Activated CD4-positive, alpha-beta T cell treated with anti-CD3 and anti-CD28 coated beads for 36 hours (primary cell): ENCODE measurements around the gene KIAA0753. TPM values are rescaled to one million over a fixed set of nuclear protein-coding genes. Genes with fewer than 3 reads are reported as not detected.

Experiments used
- ATAC-seq: fragments of 200-7000 bp; cut with Tn5 transposase; one replicate; pipeline ENCODE4 v1.10.0; 2021; ENCODE audit warnings: mild to moderate bottlenecking, moderate library complexity
- CTCF ChIA-PET: fragments of 350-600 bp; sonication (Branson Sonifier 250); formaldehyde crosslinking; loops from one replicate; lab custom pipeline; 2021; ENCODE audit warnings: antibody characterized with exemption; lab: Charles Lee
- POLR2A ChIA-PET: fragments of 350-600 bp; sonication (Branson Sonifier 250); formaldehyde crosslinking; loops from one replicate; lab custom pipeline; 2021; ENCODE audit warnings: antibody characterized with exemption, inconsistent platforms; lab: Charles Lee
- DNase-seq: peaks from one replicate; pipeline ENCODE4 v3.0.0-alpha.2; 2020
- H3K27ac Mint-ChIP-seq: one replicate; pipeline ENCODE4 v1.8.0; 2021; ENCODE audit warnings: mixed read lengths
- H3K27me3 Mint-ChIP-seq: one replicate; pipeline ENCODE4 v1.8.0; 2021; ENCODE audit warnings: mixed read lengths
- H3K36me3 Mint-ChIP-seq: one replicate; pipeline ENCODE4 v1.8.0; 2021; ENCODE audit warnings: low read depth, mixed read lengths
- H3K4me1 Mint-ChIP-seq: one replicate; pipeline ENCODE4 v1.8.0; 2021; ENCODE audit warnings: mixed read lengths
- H3K4me3 Mint-ChIP-seq: one replicate; pipeline ENCODE4 v1.8.0; 2021; ENCODE audit warnings: mild to moderate bottlenecking, moderate library complexity, mixed read lengths
- H3K9me3 Mint-ChIP-seq: one replicate; pipeline ENCODE4 v1.8.0; 2021; ENCODE audit warnings: low read depth, mixed read lengths
- intact Hi-C, 2 experiments: fragments of 100-400 bp; cut with DNase I in 1 of 2; cut with micrococcal nuclease in 1 of 2; formaldehyde crosslinking; loops; one replicate each; pipeline versions ENCODE4 v1.14.2 to v1.15.1; 2022 to 2024; cut with DNase I, micrococcal nuclease
- total RNA-seq, 2 experiments: library from RNA; stranded (reverse); gene quantifications; one replicate each; pipeline ENCODE4 v1.2.3, GENCODE V29; 2021

KIAA0753 gene
- total RNA-seq, 2 experiments from 2014 or later, result 17.1 to 24.9 TPM

GRCh38 chr17:6630390-6630789 lies 10.1 kb downstream of the KIAA0753 start:
- no peak overlapping the region for H3K27ac Mint-ChIP-seq
- CTCF ChIA-PET, result interaction anchor here (0.6 kb wide), 1 partner anchor 277 kb away, joined by 3 read pairs; no protein-coding TSS in a partner anchor

GRCh38 chr17:6627019-6627418 lies 13.5 kb downstream of the KIAA0753 start:
- ChIA-PET POLR2A (no interaction called here), CTCF (interaction anchor here (0.6 kb wide), 1 partner anchor 40 kb away, joined by 3 read pairs; no protein-coding TSS in a partner anchor)
- peaks cover 44% of the 10 kb centered on the region for H3K36me3 Mint-ChIP-seq
- no peaks in the 10 kb centered on the region for H3K27me3 Mint-ChIP-seq
- H3K27ac Mint-ChIP-seq, result no peak overlapping the region
- ATAC-seq (no peak), DNase-seq (no peak)
- intact Hi-C loops, result no loop called here
- peaks cover 8% of the 10 kb centered on the region for H3K4me1 Mint-ChIP-seq
- no peaks in the 10 kb centered on the region for H3K9me3 Mint-ChIP-seq
- H3K4me3 Mint-ChIP-seq, result no peak overlapping the region

More at GRCh38 chr17:6630390-6630789, 10.1 kb downstream of the KIAA0753 start:
- intact Hi-C loops, result no loop called here
- POLR2A ChIA-PET, result no interaction called here
- ATAC-seq (no peak), DNase-seq (no peak)
- Mint-ChIP-seq H3K36me3 (peaks cover 61% of the 10 kb centered on the region), H3K9me3 (no peaks in the 10 kb centered on the region), H3K27me3 (no peaks in the 10 kb centered on the region), H3K4me3 (no peak overlapping the region), H3K4me1 (peaks cover 8% of the 10 kb centered on the region)

DNA sequence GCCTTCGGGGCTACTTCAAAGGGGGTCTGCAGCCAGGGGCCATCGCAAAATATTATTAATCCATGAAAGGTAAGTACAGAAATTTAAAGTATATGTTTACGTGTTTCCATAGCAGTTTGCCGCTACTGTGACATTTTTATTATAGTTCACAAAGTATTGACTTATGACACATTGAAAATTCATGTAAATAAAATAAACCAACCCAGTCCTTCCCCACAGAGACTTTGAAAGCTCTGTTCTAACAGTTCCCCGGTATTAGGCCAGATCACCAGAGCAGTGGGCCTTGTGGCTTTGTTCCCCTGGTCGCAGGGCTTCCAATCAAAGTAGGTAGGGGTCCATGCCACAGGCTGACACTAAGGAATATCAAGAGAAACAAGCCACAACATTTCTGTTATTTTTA lies 13.9 kb downstream of the KIAA0753 start:
- H3K36me3 Mint-ChIP-seq, result peaks cover 44% of the 10 kb centered on the region
- no peaks in the 10 kb centered on the region for H3K9me3 Mint-ChIP-seq
- DNase-seq (no peak), ATAC-seq (no peak)
- peaks cover 8% of the 10 kb centered on the region for H3K4me1 Mint-ChIP-seq
- POLR2A ChIA-PET, result no interaction called here
- intact Hi-C loops, result no loop called here
- H3K27ac Mint-ChIP-seq, result no peak overlapping the region
- CTCF ChIA-PET, result no interaction called here
- no peak overlapping the region for H3K4me3 Mint-ChIP-seq
- no peaks in the 10 kb centered on the region for H3K27me3 Mint-ChIP-seq

DNA sequence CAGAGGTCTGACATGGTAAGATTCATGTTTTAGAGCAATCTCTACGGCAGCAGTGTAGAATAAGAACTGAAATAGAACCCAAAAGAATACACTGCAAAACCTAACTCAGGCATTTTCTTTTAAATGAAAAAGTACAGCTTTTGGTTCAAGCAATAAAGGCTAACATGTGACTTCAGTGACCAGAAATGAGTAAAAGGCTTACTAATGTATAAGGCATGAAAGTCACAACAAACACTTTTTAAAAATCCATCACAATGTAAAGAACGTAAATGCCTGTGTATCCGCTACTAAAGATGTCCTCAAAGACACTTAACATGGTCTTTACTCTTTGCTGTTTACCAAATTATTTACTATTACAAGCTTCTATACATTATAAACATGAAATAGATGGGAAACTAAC lies 16.6 kb downstream of the KIAA0753 start:
- POLR2A ChIA-PET, result no interaction called here
- CTCF ChIA-PET, result no interaction called here
- Mint-ChIP-seq H3K4me3 (no peak overlapping the region), H3K36me3 (peaks cover 37% of the 10 kb centered on the region), H3K4me1 (no peaks in the 10 kb centered on the region), H3K27ac (no peak overlapping the region), H3K27me3 (no peaks in the 10 kb centered on the region), H3K9me3 (no peaks in the 10 kb centered on the region)
- intact Hi-C loops, result no loop called here
- ATAC-seq (no peak), DNase-seq (no peak)

GRCh38 chr17:6611231-6611630 lies 29.3 kb downstream of the KIAA0753 start:
- H3K9me3 Mint-ChIP-seq, result no peaks in the 10 kb centered on the region
- no peak for ATAC-seq
- ChIA-PET POLR2A (no interaction called here), CTCF (no interaction called here)
- H3K27me3 Mint-ChIP-seq, result no peaks in the 10 kb centered on the region
- intact Hi-C loops, result no loop called here
- H3K4me1 Mint-ChIP-seq, result peaks cover 2% of the 10 kb centered on the region
- H3K4me3 Mint-ChIP-seq, result no peak overlapping the region
- H3K36me3 Mint-ChIP-seq, result peaks cover 47% of the 10 kb centered on the region
- H3K27ac Mint-ChIP-seq, result no peak overlapping the region
- DNase-seq, result no peak

- Mint-ChIP-seq H3K9me3 (no peaks in the 10 kb centered on the region), H3K27me3 (no peaks in the 10 kb centered on the region), H3K36me3 (peaks cover 46% of the 10 kb centered on the region), H3K4me1 (peaks cover 2% of the 10 kb centered on the region), H3K27ac (no peak overlapping the region), H3K4me3 (no peak overlapping the region)
- intact Hi-C loops, result no loop called here
- ChIA-PET CTCF (no interaction called here), POLR2A (no interaction called here)
- DNase-seq (no peak), ATAC-seq (no peak)
These were observed 30.5 kb downstream of the KIAA0753 start for GRCh38 chr17:6610011-6610410.

DNA sequence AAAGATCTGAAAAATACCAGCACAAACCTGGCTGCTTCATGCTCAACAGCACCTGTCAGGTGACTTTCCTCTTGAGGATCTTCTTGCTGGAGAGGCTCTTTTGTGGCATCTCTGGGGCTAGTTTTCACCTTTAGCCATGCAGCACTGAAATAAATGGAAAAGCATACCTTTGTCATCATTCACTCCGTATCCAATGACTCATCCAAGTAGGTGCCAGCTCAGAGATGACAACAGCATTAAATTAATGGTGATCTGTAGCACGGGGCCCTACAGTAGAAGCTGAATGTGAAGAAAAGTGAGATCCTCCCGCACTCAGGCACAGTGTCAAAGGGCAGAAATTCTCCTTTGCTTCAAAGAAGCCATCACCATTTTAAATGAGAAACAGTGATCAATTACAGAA lies 32.2 kb downstream of the KIAA0753 start:
- H3K27me3 Mint-ChIP-seq, result no peaks in the 10 kb centered on the region

GRCh38 chr17:6605142-6605541 lies 35.4 kb downstream of the KIAA0753 start:
- ChIA-PET POLR2A (no interaction called here), CTCF (no interaction called here)
- intact Hi-C loops, result no loop called here
- Mint-ChIP-seq H3K27me3 (no peaks in the 10 kb centered on the region), H3K27ac (no peak overlapping the region), H3K9me3 (no peaks in the 10 kb centered on the region), H3K36me3 (peaks cover 52% of the 10 kb centered on the region), H3K4me1 (no peaks in the 10 kb centered on the region), H3K4me3 (no peak overlapping the region)
- ATAC-seq (no peak), DNase-seq (no peak)

More for the DNA sequence above, 32.2 kb downstream of the KIAA0753 start:
- intact Hi-C loops, result no loop called here
- POLR2A ChIA-PET, result no interaction called here
- no peak overlapping the region for H3K4me3 Mint-ChIP-seq
- H3K36me3 Mint-ChIP-seq, result peaks cover 48% of the 10 kb centered on the region
- no peak overlapping the region for H3K27ac Mint-ChIP-seq
- H3K4me1 Mint-ChIP-seq, result no peaks in the 10 kb centered on the region
- DNase-seq (no peak), ATAC-seq (no peak)
- H3K9me3 Mint-ChIP-seq, result no peaks in the 10 kb centered on the region
- CTCF ChIA-PET, result interaction anchor here (0.6 to 1.2 kb wide), 3 partner anchors 12 to 151 kb away, joined by 3 read pairs; partner anchors contain the start of gene MED31

DNA sequence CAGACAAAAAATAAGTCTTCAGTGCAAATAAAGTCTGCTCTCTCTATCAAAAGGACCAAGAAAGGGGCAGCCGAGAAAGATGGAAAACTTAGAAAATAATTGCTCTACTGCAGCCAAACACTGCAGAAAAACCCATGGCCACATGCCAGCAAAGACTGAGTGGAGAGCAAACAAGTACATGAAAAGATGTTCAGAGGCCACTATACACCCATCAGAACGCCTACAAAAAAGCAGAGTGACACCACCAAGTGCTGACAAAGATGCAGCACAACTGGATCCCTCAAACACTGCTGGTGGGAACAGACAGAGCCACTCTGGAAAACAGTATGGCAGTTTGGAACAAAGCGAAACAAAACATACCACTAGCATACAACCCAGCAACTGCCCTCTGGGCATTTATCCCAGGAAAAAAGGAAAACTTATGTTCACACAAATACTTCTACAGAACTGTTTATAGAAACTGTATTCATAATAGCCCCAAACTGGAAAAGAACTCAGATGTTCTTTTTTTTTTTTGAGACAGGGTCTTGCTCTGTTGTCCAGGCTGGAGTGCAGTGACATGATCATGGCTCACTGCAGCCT lies 36.7 kb downstream of the KIAA0753 start:
- Mint-ChIP-seq H3K4me1 (no peaks in the 10 kb centered on the region), H3K36me3 (peaks cover 46% of the 10 kb centered on the region), H3K9me3 (no peaks in the 10 kb centered on the region), H3K27ac (no peak overlapping the region), H3K27me3 (no peaks in the 10 kb centered on the region), H3K4me3 (no peak overlapping the region)
- POLR2A ChIA-PET, result no interaction called here
- ATAC-seq (no peak), DNase-seq (no peak)
- intact Hi-C loops, result no loop called here
- CTCF ChIA-PET, result no interaction called here

DNA sequence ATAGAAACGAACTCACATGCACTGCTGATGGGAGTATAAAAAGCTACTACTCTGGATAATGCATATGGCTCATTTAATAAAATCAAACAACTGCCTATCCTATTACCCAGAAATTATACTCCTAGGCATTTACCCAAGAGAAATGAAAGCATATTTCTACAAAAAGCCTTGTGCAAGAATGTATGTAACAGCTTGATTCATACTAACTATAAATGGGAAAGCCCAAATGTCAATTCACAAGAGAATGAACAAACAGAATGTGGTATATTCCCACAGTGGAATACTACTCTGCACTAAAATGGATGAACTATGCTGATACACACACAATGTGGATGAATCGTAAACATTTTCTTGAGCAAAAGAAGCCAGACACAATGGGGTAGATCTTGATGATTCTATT lies 38.4 kb downstream of the KIAA0753 start:
- DNase-seq, result no peak
- Mint-ChIP-seq H3K36me3 (peaks cover 46% of the 10 kb centered on the region), H3K9me3 (no peaks in the 10 kb centered on the region)

GRCh38 chr17:6599364-6599763 lies 41.1 kb downstream of the KIAA0753 start:
- Mint-ChIP-seq H3K27me3 (no peaks in the 10 kb centered on the region), H3K4me3 (no peak overlapping the region), H3K4me1 (no peaks in the 10 kb centered on the region), H3K36me3 (peaks cover 45% of the 10 kb centered on the region), H3K9me3 (no peaks in the 10 kb centered on the region), H3K27ac (no peak overlapping the region)
- CTCF ChIA-PET, result no interaction called here
- DNase-seq (no peak), ATAC-seq (no peak)
- POLR2A ChIA-PET, result no interaction called here
- intact Hi-C loops, result no loop called here

More for the DNA sequence above, 38.4 kb downstream of the KIAA0753 start:
- Mint-ChIP-seq H3K27ac (no peak overlapping the region), H3K27me3 (no peaks in the 10 kb centered on the region), H3K4me1 (no peaks in the 10 kb centered on the region), H3K4me3 (no peak overlapping the region)
- no peak for ATAC-seq
- ChIA-PET POLR2A (no interaction called here), CTCF (interaction anchor here (0.7 kb wide), 1 partner anchor 86 kb away, joined by 4 read pairs; no protein-coding TSS in a partner anchor)
- intact Hi-C loops, result no loop called here

GRCh38 chr17:6597727-6598126 lies 42.8 kb downstream of the KIAA0753 start:
- Mint-ChIP-seq H3K9me3 (no peaks in the 10 kb centered on the region), H3K4me1 (no peaks in the 10 kb centered on the region), H3K36me3 (peaks cover 45% of the 10 kb centered on the region), H3K27me3 (no peaks in the 10 kb centered on the region), H3K27ac (no peak overlapping the region), H3K4me3 (no peak overlapping the region)
- intact Hi-C loops, result no loop called here
- ChIA-PET CTCF (no interaction called here), POLR2A (no interaction called here)
- ATAC-seq (no peak), DNase-seq (no peak)
